H9 (cell line): ENCODE results near the gene TEX13A. TPM values are rescaled to one million over a fixed set of nuclear protein-coding genes. Genes with fewer than 3 reads are reported as not detected.

Experiments used
- DNase-seq: peaks from one replicate; pipeline ENCODE4 v3.0.0-alpha.2; 2017
- H2AFZ ChIP-seq: one replicate; pipeline ENCODE4 v1.6.1; 2013; ENCODE audit warnings: mild to moderate bottlenecking, low read length, control low read depth, moderate library complexity
- H2AK5ac ChIP-seq: 2 replicates; pipeline ENCODE4 v1.6.1; 2013; ENCODE audit warnings: low read length, control low read depth, mixed read lengths; ENCODE audit not compliant: insufficient read length
- H2BK120ac ChIP-seq: one replicate; pipeline ENCODE4 v1.6.1; 2013; ENCODE audit warnings: low read depth, mild to moderate bottlenecking, low read length, control low read depth, inconsistent platforms; ENCODE audit not compliant: poor library complexity, severe bottlenecking
- H2BK12ac ChIP-seq: 2 replicates; pipeline ENCODE4 v1.6.1; 2013; ENCODE audit warnings: low read length, control low read depth, mixed read lengths, low read depth; ENCODE audit not compliant: insufficient read length
- H2BK15ac ChIP-seq: 2 replicates; pipeline ENCODE4 v1.6.1; 2013; ENCODE audit warnings: low read depth, low read length, control low read depth
- H2BK20ac ChIP-seq: one replicate; pipeline ENCODE4 v1.6.1; 2013; ENCODE audit warnings: low read depth, mild to moderate bottlenecking, low read length, control low read depth, inconsistent platforms; ENCODE audit not compliant: poor library complexity, severe bottlenecking
- H2BK5ac ChIP-seq: 2 replicates; pipeline ENCODE4 v1.6.1; 2013; ENCODE audit warnings: low read length, control low read depth, mixed read lengths; ENCODE audit not compliant: insufficient read length
- H3K14ac ChIP-seq: 2 replicates; pipeline ENCODE4 v1.6.1; 2013; ENCODE audit warnings: low read length, control low read depth; ENCODE audit not compliant: insufficient read depth
- H3K18ac ChIP-seq: 2 replicates; pipeline ENCODE4 v1.6.1; 2013; ENCODE audit warnings: low read depth, mild to moderate bottlenecking, mixed read lengths, low read length, control low read depth; ENCODE audit not compliant: insufficient read length
- H3K23ac ChIP-seq: 2 replicates; pipeline ENCODE4 v1.6.1; 2013; ENCODE audit warnings: low read length, control low read depth, mixed read lengths, low read depth; ENCODE audit not compliant: insufficient read length
- H3K23me2 ChIP-seq: 2 replicates; pipeline ENCODE4 v1.6.1; 2013; ENCODE audit warnings: low read depth, mild to moderate bottlenecking, mixed read lengths, low read length, control low read depth; ENCODE audit not compliant: insufficient read length, poor library complexity, severe bottlenecking
- H3K27ac ChIP-seq: 2 replicates; pipeline ENCODE4 v1.5.1; 2013; ENCODE audit warnings: low read length, control low read depth, mixed read lengths, low read depth; ENCODE audit not compliant: insufficient read length
- H3K27me3 ChIP-seq: 2 replicates; pipeline ENCODE4 v1.6.1; 2013; ENCODE audit warnings: low read length, control low read depth, inconsistent platforms; ENCODE audit not compliant: insufficient read depth
- H3K4ac ChIP-seq: 2 replicates; pipeline ENCODE4 v1.6.1; 2013; ENCODE audit warnings: low read depth, mild to moderate bottlenecking, control low read depth, inconsistent platforms, low read length, moderate library complexity
- H3K4me1 ChIP-seq: 2 replicates; pipeline ENCODE4 v1.6.1; 2013; ENCODE audit warnings: low read length, control low read depth, inconsistent platforms; ENCODE audit not compliant: insufficient read depth
- H3K4me2 ChIP-seq: 2 replicates; pipeline ENCODE4 v1.6.1; 2013; ENCODE audit warnings: low read length, control low read depth, mixed read lengths; ENCODE audit not compliant: insufficient read length, insufficient read depth
- H3K56ac ChIP-seq: 2 replicates; pipeline ENCODE4 v1.6.1; 2013; ENCODE audit warnings: low read depth, mild to moderate bottlenecking, mixed read lengths, low read length, control low read depth; ENCODE audit not compliant: insufficient read length
- H3K79me1 ChIP-seq: 2 replicates; pipeline ENCODE4 v1.6.1; 2013; ENCODE audit warnings: low read depth, mild to moderate bottlenecking, moderate library complexity, low read length, control low read depth, inconsistent platforms; ENCODE audit not compliant: insufficient read depth, poor library complexity, severe bottlenecking
- H3K79me2 ChIP-seq: 2 replicates; pipeline ENCODE4 v1.6.1; 2013; ENCODE audit warnings: low read length, control low read depth, inconsistent platforms; ENCODE audit not compliant: insufficient read depth
- H3K9ac ChIP-seq: 2 replicates; pipeline ENCODE4 v1.6.1; 2013; ENCODE audit warnings: low read length, control low read depth, mixed read lengths; ENCODE audit not compliant: insufficient read length; ENCODE audit errors: extremely low read depth
- H3K9me3 ChIP-seq: one replicate; pipeline ENCODE4 v1.6.1; 2013; ENCODE audit warnings: low read depth, low read length, inconsistent platforms; ENCODE audit not compliant: control insufficient read depth
- H3T11ph ChIP-seq: one replicate; pipeline ENCODE4 v1.6.1; 2013; ENCODE audit warnings: mild to moderate bottlenecking, low read length, control low read depth, inconsistent platforms
- H4K20me1 ChIP-seq: one replicate; pipeline ENCODE4 v1.6.1; 2013; ENCODE audit not compliant: control insufficient read depth, insufficient read length, insufficient read depth
- H4K5ac ChIP-seq: 2 replicates; pipeline ENCODE4 v1.6.1; 2013; ENCODE audit warnings: low read depth, mild to moderate bottlenecking, mixed read lengths, low read length, control low read depth; ENCODE audit not compliant: insufficient read length
- H4K8ac ChIP-seq: replicated peaks from 2 replicates; pipeline ENCODE4 v1.6.1; 2013; ENCODE audit warnings: low read length, control low read depth, mixed read lengths, low read depth; ENCODE audit not compliant: insufficient read length
- H4K91ac ChIP-seq: 2 replicates; pipeline ENCODE4 v1.6.1; 2013; ENCODE audit warnings: low read depth, mild to moderate bottlenecking, moderate library complexity, mixed read lengths, low read length, control low read depth; ENCODE audit not compliant: insufficient read length
- H3K27ac Mint-ChIP-seq, 3 experiments: 2 replicates in 2 of 3; 3 replicates in 1 of 3; pipeline ENCODE4 v1.8.0; 2020 to 2021; ENCODE audit warnings: mixed read lengths in 3 of 3, mild to moderate bottlenecking in 1 of 3, moderate library complexity in 1 of 3
- H3K27me3 Mint-ChIP-seq: 2 replicates; pipeline ENCODE4 v1.8.0; 2021; ENCODE audit warnings: low read depth, mild to moderate bottlenecking, moderate library complexity, mixed read lengths
- H3K36me3 Mint-ChIP-seq, 3 experiments: 2 replicates in 2 of 3; 3 replicates in 1 of 3; pipeline ENCODE4 v1.8.0; 2020 to 2021; ENCODE audit warnings: low read depth in 3 of 3, mixed read lengths in 3 of 3; ENCODE audit not compliant: insufficient read depth in 1 of 3
- H3K4me1 Mint-ChIP-seq, 2 experiments: 2 replicates each; pipeline ENCODE4 v1.8.0; 2020; ENCODE audit warnings: mixed read lengths in 2 of 2
- H3K4me3 Mint-ChIP-seq, 2 experiments: 2 replicates in 1 of 2; 3 replicates in 1 of 2; pipeline ENCODE4 v1.8.0; 2020 to 2021; ENCODE audit warnings: mild to moderate bottlenecking in 2 of 2, mixed read lengths in 2 of 2, moderate library complexity in 1 of 2
- H3K9me3 Mint-ChIP-seq, 2 experiments: 2 replicates in 1 of 2; 3 replicates in 1 of 2; pipeline ENCODE4 v1.8.0; 2020; ENCODE audit warnings: mild to moderate bottlenecking in 2 of 2, mixed read lengths in 2 of 2, moderate library complexity in 1 of 2
- WGBS: extraction: QIAGEN DNeasy Blood & Tissue Kit; methylation state at CpG from one replicate; pipeline ENCODE4 v1.1.7; 2013; ENCODE audit warnings: missing lambda C conversion rate, low lambda C conversion rate, mixed read lengths; ENCODE audit not compliant: insufficient read length; ENCODE audit errors: extremely low coverage; 5-methylcytosine and 5-hydroxymethylcytosine counted together
- total RNA-seq: library from RNA; stranded (reverse); gene quantifications from 2 replicates; pipeline ENCODE4 v1.2.1, GENCODE V29; 2021
- TF ChIP-seq, protein P1 (sequence below): fragments of 200-600 bp; sonication (generic); conservative IDR thresholded peaks from 3 replicates; pipeline ENCODE4 v1.8.0; 2021; ENCODE audit warnings: antibody characterized with exemption, mild to moderate bottlenecking

The TEX13A gene
- total RNA-seq, 1 experiment from 2014 or later = not detected

DNA sequence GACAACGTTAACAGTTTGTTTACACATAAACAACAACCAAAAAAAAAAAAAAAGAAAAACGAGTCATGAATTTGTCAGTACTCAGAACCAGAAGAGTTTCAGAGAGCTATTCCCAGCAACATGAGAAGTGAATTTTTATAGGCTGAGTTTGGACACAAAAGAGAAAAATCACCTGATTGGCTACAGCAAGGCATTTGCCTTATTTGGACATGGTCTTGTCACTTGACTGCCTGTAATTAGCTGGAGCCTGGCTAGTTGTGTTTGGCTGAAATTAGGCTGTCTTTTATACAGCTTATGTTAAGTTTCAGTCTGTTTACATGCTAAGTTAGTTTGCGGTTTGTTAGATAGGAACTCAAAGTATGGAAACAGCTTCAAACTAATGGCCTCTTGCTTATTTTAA is 880 bp upstream of the TEX13A start:
- no peaks in the 10 kb centered on the region; the same call in 1 of the 2 replicates for H3K4me1 ChIP-seq
- no peak overlapping the region for H2BK12ac ChIP-seq
- H2BK120ac ChIP-seq = no peak overlapping the region
- H2AFZ ChIP-seq = no peak overlapping the region
- H2BK5ac ChIP-seq = no peak overlapping the region
- H3K4ac ChIP-seq = no peak overlapping the region
- H3K27me3 Mint-ChIP-seq = no peaks in the 10 kb centered on the region; the same call in 1 of the 2 replicates
- H3K79me1 ChIP-seq = no peaks in the 10 kb centered on the region
- no peak overlapping the region for H3K23ac ChIP-seq
- peaks cover 7 to 17% (median 14%) of the 10 kb centered on the region in 3 experiments for H3K36me3 Mint-ChIP-seq
- no peak overlapping the region for H3K56ac ChIP-seq
- H3K14ac ChIP-seq = no peak overlapping the region
- no peaks in the 10 kb centered on the region for H3K27me3 ChIP-seq
- H3K4me1 Mint-ChIP-seq = no peaks in the 10 kb centered on the region
- peak overlapping the region in 1 of 3 experiments; percentile 25; a peak in 2 of 7 replicates for H3K27ac Mint-ChIP-seq
- no peak overlapping the region for H3K18ac ChIP-seq
- H4K91ac ChIP-seq = no peak overlapping the region
- no peaks in the 10 kb centered on the region for H3K23me2 ChIP-seq
- no peak overlapping the region for H3K27ac ChIP-seq
- H3K79me2 ChIP-seq = no peaks in the 10 kb centered on the region
- no peak for DNase-seq
- H3K4me2 ChIP-seq = no peak overlapping the region
- no peak overlapping the region for H2BK15ac ChIP-seq
- H4K8ac ChIP-seq = no peak overlapping the region
- H3K9me3 ChIP-seq = no peaks in the 10 kb centered on the region
- no peak overlapping the region for H4K5ac ChIP-seq
- no CpG with 5 or more reads among the region's 3 CpGs for WGBS
- no peak overlapping the region for H3K4me3 Mint-ChIP-seq
- no peak overlapping the region for H2AK5ac ChIP-seq
- no peaks in the 10 kb centered on the region for H4K20me1 ChIP-seq
- no peak overlapping the region for H2BK20ac ChIP-seq
- no peak overlapping the region for H3T11ph ChIP-seq
- H3K9me3 Mint-ChIP-seq = peaks cover 15 to 58% of the 10 kb centered on the region in 2 experiments
- TF ChIP-seq, protein P1, sequence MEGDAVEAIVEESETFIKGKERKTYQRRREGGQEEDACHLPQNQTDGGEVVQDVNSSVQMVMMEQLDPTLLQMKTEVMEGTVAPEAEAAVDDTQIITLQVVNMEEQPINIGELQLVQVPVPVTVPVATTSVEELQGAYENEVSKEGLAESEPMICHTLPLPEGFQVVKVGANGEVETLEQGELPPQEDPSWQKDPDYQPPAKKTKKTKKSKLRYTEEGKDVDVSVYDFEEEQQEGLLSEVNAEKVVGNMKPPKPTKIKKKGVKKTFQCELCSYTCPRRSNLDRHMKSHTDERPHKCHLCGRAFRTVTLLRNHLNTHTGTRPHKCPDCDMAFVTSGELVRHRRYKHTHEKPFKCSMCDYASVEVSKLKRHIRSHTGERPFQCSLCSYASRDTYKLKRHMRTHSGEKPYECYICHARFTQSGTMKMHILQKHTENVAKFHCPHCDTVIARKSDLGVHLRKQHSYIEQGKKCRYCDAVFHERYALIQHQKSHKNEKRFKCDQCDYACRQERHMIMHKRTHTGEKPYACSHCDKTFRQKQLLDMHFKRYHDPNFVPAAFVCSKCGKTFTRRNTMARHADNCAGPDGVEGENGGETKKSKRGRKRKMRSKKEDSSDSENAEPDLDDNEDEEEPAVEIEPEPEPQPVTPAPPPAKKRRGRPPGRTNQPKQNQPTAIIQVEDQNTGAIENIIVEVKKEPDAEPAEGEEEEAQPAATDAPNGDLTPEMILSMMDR = no peak
- no peak overlapping the region for H3K9ac ChIP-seq
